ENCODE results near the gene TSPAN15.

The TSPAN15 gene

DNA sequence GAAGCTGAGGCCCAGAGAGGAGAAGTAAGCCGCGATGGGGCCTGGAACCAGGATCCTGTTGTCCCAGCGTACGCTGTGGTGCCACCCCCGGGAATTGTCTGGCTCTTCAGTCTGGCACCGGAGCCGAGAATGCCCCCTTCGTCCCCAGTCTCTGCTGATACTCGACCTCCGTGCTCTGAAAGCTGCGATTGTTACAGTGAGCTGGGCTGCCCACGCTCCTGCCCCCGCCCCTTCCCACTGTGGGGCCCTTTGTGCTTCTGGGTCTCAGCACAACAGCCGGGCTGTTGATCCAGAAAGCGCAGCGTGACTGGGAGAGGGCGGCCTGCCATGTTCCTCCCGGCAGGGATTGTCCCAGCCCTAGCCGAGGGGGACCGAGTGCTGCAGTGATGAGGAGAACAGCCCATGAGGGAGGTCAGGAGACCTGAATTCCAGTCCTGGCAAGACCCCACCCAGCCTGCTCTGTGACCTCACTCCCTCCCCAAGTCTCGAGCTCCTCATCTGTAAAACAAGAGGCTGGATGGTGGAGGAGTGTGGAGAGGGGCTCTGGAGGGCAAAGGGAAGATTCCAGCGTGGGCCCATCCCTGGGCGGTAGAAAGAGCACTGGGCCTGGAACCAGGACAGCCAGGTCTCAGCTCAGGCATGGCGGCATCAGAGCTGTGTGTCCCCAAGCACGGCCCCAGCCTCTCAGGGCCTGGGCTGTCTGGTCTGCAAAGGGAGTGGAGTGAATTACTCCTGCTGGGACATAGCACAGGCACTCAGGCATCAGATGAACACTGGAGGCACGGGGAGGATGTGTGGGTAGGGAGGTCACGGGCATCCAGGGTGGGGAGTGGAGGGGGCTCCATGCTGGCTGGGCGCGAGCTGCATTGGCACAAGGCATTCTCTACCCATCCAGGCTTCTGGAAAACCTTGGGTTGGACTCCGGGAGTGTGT is 43.6 kb downstream of the TSPAN15 start:
- H3K4me3 ChIP-seq (ENCODE audit: low read depth, low read length): no peak overlapping the region
- no peak overlapping the region for H2BK12ac ChIP-seq (ENCODE audit: low read length)
- DNase-seq: no peak
- H3K4me2 ChIP-seq (ENCODE audit: low read length): no peak overlapping the region
- peaks cover 2% of the 10 kb centered on the region for H3K9me3 ChIP-seq (ENCODE audit: insufficient read depth, low read depth, low read length)
- H3K18ac ChIP-seq (ENCODE audit: low read length): no peak overlapping the region
- no peak overlapping the region for H2AFZ ChIP-seq (ENCODE audit: insufficient read depth, low read length, poor library complexity)
- H3K4ac ChIP-seq (ENCODE audit: low read depth, low read length): no peak overlapping the region
- no peak overlapping the region for H4K12ac ChIP-seq (ENCODE audit: low read depth, low read length)
- no peak overlapping the region for H3K14ac ChIP-seq (ENCODE audit: low read length)
- H3K4me1 ChIP-seq (ENCODE audit: control insufficient read depth in 1 of 2, insufficient read depth in 2 of 2, low read length in 2 of 2): peaks cover 2 to 3% of the 10 kb centered on the region in 2 experiments
- no peak overlapping the region for H3K23ac ChIP-seq (ENCODE audit: low read length)
- no peaks in the 10 kb centered on the region for H3K79me2 ChIP-seq (ENCODE audit: control insufficient read depth, insufficient read depth, low read length, poor library complexity)
- H2BK5ac ChIP-seq (ENCODE audit: low read depth, low read length, poor library complexity): no peak overlapping the region
- no peaks in the 10 kb centered on the region for H3K27me3 ChIP-seq (ENCODE audit: insufficient read depth, low read length)
- H4K8ac ChIP-seq (ENCODE audit: low read depth, low read length): no peak overlapping the region
- H2AK5ac ChIP-seq (ENCODE audit: low read length): no peak overlapping the region
- no peak overlapping the region for H3K27ac ChIP-seq (ENCODE audit: low read depth, low read length)
- H3K79me1 ChIP-seq (ENCODE audit: low read length): no peaks in the 10 kb centered on the region
- H3K9ac ChIP-seq (ENCODE audit: low read length): no peak overlapping the region
- H2BK120ac ChIP-seq (ENCODE audit: insufficient read depth, low read length, poor library complexity): no peak overlapping the region
- peaks cover 0 to 1% of the 10 kb centered on the region in 2 experiments for H3K36me3 ChIP-seq (ENCODE audit: control insufficient read depth in 1 of 2, insufficient read depth in 2 of 2, low read length in 2 of 2)
- no CpG with 5 or more reads among the region's 30 CpGs for WGBS (ENCODE audit: extremely low coverage, insufficient coverage, insufficient read length)
- no peak overlapping the region for H4K91ac ChIP-seq (ENCODE audit: low read depth, low read length)

DNA sequence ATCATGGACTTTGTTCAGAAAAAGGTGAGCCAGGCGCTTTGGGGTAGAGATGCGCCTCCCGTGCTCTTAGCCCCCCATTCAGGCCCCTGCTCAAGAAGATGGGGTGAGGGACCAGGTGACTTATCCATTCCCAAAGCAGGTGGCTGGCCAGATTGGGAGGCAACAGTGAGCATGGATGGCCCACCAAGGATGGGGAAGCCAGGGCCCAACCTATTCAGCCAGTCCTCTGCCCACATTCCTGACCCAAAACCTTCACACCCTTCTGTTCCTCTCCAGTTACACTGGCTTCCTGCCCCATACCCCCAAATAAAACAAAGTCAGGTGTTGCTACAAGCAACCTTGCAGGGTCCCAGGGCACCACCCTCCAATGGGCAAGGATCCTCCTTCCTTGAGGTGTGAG is 44.4 kb downstream of the TSPAN15 start:
- no CpG with 5 or more reads among the region's 3 CpGs for WGBS (ENCODE audit: extremely low coverage, insufficient coverage, insufficient read length)
- H3K14ac ChIP-seq (ENCODE audit: low read length): no peak overlapping the region
- H3K4ac ChIP-seq (ENCODE audit: low read depth, low read length): no peak overlapping the region
- no peak overlapping the region for H4K91ac ChIP-seq (ENCODE audit: low read depth, low read length)
- no peaks in the 10 kb centered on the region for H3K79me2 ChIP-seq (ENCODE audit: control insufficient read depth, insufficient read depth, low read length, poor library complexity)
- peaks cover 2 to 3% of the 10 kb centered on the region in 2 experiments for H3K4me1 ChIP-seq (ENCODE audit: control insufficient read depth in 1 of 2, insufficient read depth in 2 of 2, low read length in 2 of 2)
- no peak overlapping the region for H4K12ac ChIP-seq (ENCODE audit: low read depth, low read length)
- no peaks in the 10 kb centered on the region for H3K27me3 ChIP-seq (ENCODE audit: insufficient read depth, low read length)
- no peak overlapping the region for H3K4me3 ChIP-seq (ENCODE audit: low read depth, low read length)
- DNase-seq: no peak
- no peak overlapping the region for H3K18ac ChIP-seq (ENCODE audit: low read length)
- H3K9ac ChIP-seq (ENCODE audit: low read length): no peak overlapping the region
- H4K8ac ChIP-seq (ENCODE audit: low read depth, low read length): no peak overlapping the region
- H2BK12ac ChIP-seq (ENCODE audit: low read length): no peak overlapping the region
- H2AK5ac ChIP-seq (ENCODE audit: low read length): no peak overlapping the region
- H3K9me3 ChIP-seq (ENCODE audit: insufficient read depth, low read depth, low read length): peaks cover 2% of the 10 kb centered on the region
- H3K23ac ChIP-seq (ENCODE audit: low read length): no peak overlapping the region
- no peak overlapping the region for H3K27ac ChIP-seq (ENCODE audit: low read depth, low read length)
- H2AFZ ChIP-seq (ENCODE audit: insufficient read depth, low read length, poor library complexity): no peak overlapping the region
- H3K36me3 ChIP-seq (ENCODE audit: control insufficient read depth in 1 of 2, insufficient read depth in 2 of 2, low read length in 2 of 2): no peaks in the 10 kb centered on the region
- H2BK5ac ChIP-seq (ENCODE audit: low read depth, low read length, poor library complexity): no peak overlapping the region
- no peak overlapping the region for H3K4me2 ChIP-seq (ENCODE audit: low read length)
- H3K79me1 ChIP-seq (ENCODE audit: low read length): no peaks in the 10 kb centered on the region
- H2BK120ac ChIP-seq (ENCODE audit: insufficient read depth, low read length, poor library complexity): no peak overlapping the region

DNA sequence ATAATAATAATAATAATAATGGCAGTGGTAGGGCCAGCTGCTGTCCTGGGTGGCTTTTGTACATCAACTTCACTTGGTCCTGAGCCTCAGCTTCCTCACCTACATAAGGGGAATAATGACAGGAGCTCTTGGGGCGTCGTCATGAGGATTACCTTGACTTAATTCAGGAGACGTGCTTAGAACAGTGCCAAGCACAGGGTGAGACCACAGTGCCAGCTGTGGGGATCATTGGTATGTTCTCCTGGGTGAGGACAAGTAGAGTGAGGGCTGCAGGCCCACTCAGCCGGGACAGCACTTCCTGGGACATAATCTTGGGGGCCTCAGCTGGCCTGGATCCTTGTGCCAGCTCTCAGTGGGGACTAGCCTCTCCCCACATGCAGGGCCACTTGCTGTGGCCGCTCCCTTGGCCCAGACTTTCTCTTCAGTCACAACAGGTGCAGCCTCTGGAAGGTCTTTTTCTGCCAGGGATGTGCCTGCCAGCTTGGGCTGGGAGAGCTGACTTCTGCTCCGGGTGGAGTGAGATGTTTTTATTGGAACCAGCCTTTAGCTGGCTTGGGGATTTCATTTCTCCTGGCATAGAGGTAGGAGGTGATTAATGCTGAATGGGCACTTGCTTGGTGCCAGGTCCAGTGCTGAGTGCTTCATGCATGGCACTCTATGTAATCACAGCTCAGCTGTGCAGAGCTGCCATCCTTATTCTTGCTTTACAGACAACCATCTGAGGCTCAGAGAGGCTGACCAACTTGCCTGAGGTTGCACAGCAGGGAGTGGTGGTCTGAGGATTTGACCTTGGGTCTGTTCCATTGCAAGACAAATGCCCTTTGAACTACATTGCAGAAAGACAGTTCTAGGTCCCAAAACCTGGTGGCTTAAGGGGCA is 45.3 kb downstream of the TSPAN15 start:
- H4K91ac ChIP-seq (ENCODE audit: low read depth, low read length): no peak overlapping the region
- no peak overlapping the region for H3K23ac ChIP-seq (ENCODE audit: low read length)
- H3K36me3 ChIP-seq (ENCODE audit: control insufficient read depth in 1 of 2, insufficient read depth in 2 of 2, low read length in 2 of 2): no peaks in the 10 kb centered on the region
- H3K9me3 ChIP-seq (ENCODE audit: insufficient read depth, low read depth, low read length): no peaks in the 10 kb centered on the region
- H3K4me1 ChIP-seq (ENCODE audit: control insufficient read depth in 1 of 2, insufficient read depth in 2 of 2, low read length in 2 of 2): peaks cover 2 to 3% of the 10 kb centered on the region in 2 experiments
- H3K4me2 ChIP-seq (ENCODE audit: low read length): no peak overlapping the region
- no peak overlapping the region for H2AK5ac ChIP-seq (ENCODE audit: low read length)
- H3K27ac ChIP-seq (ENCODE audit: low read depth, low read length): no peak overlapping the region
- H2BK120ac ChIP-seq (ENCODE audit: insufficient read depth, low read length, poor library complexity): no peak overlapping the region
- no peak overlapping the region for H3K14ac ChIP-seq (ENCODE audit: low read length)
- H4K12ac ChIP-seq (ENCODE audit: low read depth, low read length): no peak overlapping the region
- no peak overlapping the region for H3K4ac ChIP-seq (ENCODE audit: low read depth, low read length)
- H2BK5ac ChIP-seq (ENCODE audit: low read depth, low read length, poor library complexity): no peak overlapping the region
- no CpG with 5 or more reads among the region's 6 CpGs for WGBS (ENCODE audit: extremely low coverage, insufficient coverage, insufficient read length)
- H3K4me3 ChIP-seq (ENCODE audit: low read depth, low read length): no peak overlapping the region
- no peaks in the 10 kb centered on the region for H3K79me2 ChIP-seq (ENCODE audit: control insufficient read depth, insufficient read depth, low read length, poor library complexity)
- H3K18ac ChIP-seq (ENCODE audit: low read length): no peak overlapping the region
- no peaks in the 10 kb centered on the region for H3K79me1 ChIP-seq (ENCODE audit: low read length)
- H4K8ac ChIP-seq (ENCODE audit: low read depth, low read length): no peak overlapping the region
- no peak overlapping the region for H2BK12ac ChIP-seq (ENCODE audit: low read length)
- H3K9ac ChIP-seq (ENCODE audit: low read length): no peak overlapping the region
- no peak overlapping the region for H2AFZ ChIP-seq (ENCODE audit: insufficient read depth, low read length, poor library complexity)
- no peak for DNase-seq
- no peaks in the 10 kb centered on the region for H3K27me3 ChIP-seq (ENCODE audit: insufficient read depth, low read length)

DNA sequence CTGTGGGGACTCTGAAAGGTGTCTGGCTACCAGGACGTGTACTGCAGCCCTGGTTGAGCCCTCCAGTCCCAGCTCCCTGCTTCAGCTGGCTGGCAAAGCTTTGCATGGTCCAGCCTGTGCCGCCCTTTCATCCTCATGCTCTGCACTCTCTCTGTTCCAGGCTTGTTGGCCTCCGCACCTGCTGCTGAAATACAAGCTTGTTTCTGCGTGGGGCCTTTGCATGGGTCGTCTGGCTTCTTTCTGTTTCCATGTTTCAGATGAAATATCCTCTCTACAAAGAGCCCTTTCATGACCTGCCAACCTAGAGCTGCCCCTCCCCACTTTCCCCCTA is 45.9 kb downstream of the TSPAN15 start:
- Histone ChIP-seq H2BK12ac (ENCODE audit: low read length) (no peak overlapping the region), H3K18ac (ENCODE audit: low read length) (no peak overlapping the region), H3K4me1 (ENCODE audit: control insufficient read depth in 1 of 2, insufficient read depth in 2 of 2, low read length in 2 of 2) (peaks cover 2 to 3% of the 10 kb centered on the region in 2 experiments), H3K14ac (ENCODE audit: low read length) (no peak overlapping the region), H2AFZ (ENCODE audit: insufficient read depth, low read length, poor library complexity) (no peak overlapping the region), H2BK5ac (ENCODE audit: low read depth, low read length, poor library complexity) (no peak overlapping the region), H4K12ac (ENCODE audit: low read depth, low read length) (no peak overlapping the region), H3K4ac (ENCODE audit: low read depth, low read length) (no peak overlapping the region), H3K9ac (ENCODE audit: low read length) (no peak overlapping the region), H3K4me3 (ENCODE audit: low read depth, low read length) (no peak overlapping the region), H3K36me3 (ENCODE audit: control insufficient read depth in 1 of 2, insufficient read depth in 2 of 2, low read length in 2 of 2) (no peaks in the 10 kb centered on the region), H3K23ac (ENCODE audit: low read length) (no peak overlapping the region), H3K27me3 (ENCODE audit: insufficient read depth, low read length) (no peaks in the 10 kb centered on the region), H4K8ac (ENCODE audit: low read depth, low read length) (no peak overlapping the region), H4K91ac (ENCODE audit: low read depth, low read length) (no peak overlapping the region), H3K9me3 (ENCODE audit: insufficient read depth, low read depth, low read length) (no peaks in the 10 kb centered on the region), H3K79me1 (ENCODE audit: low read length) (no peaks in the 10 kb centered on the region), H2BK120ac (ENCODE audit: insufficient read depth, low read length, poor library complexity) (no peak overlapping the region), H3K4me2 (ENCODE audit: low read length) (no peak overlapping the region), H3K79me2 (ENCODE audit: control insufficient read depth, insufficient read depth, low read length, poor library complexity) (no peaks in the 10 kb centered on the region), H2AK5ac (ENCODE audit: low read length) (no peak overlapping the region), H3K27ac (ENCODE audit: low read depth, low read length) (no peak overlapping the region)
- WGBS (ENCODE audit: extremely low coverage, insufficient coverage, insufficient read length): no CpG with 5 or more reads among the region's 5 CpGs
- DNase-seq: no peak

All from trophoblast cell (in vitro differentiated cells and primary cell).